ENCODE data around the gene PSMD12. TPM values are rescaled to one million over a fixed set of nuclear protein-coding genes. Genes with fewer than 3 reads are reported as not detected.
A peak's percentile ranks its signal among the peaks of the same experiment; 100 is the strongest.

Gene PSMD12
- total and polyA plus RNA-seq, 9 of the 15 experiments (the other 6 are each of a cell fraction or from before 2014, with no cell fraction given), result 36.6 to 150 (median 65.5) TPM

DNA sequence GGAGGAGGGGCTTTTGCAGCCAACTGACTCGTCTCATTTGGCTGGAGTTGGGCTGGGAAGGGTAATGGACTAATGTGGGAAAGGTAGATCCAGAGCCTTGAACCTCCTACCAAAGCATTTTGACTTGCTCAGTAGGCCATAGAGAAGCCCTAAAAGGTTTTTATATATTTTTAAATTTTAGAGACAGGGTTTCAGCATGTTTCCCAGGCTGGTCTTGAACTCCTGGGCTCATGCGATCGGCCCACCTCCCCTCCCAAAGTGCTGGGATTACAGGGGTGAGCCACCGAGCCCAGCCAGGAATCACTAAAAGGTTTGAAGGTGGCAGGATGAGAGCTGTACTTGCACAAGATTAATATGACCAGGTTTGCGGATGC, 8.7 kb upstream of the PSMD12 start:
- Histone ChIP-seq H3K9me3 (replicated peaks; ENCODE audit: control insufficient read depth, insufficient read depth, low read depth, low read length) (peaks cover 6% of the 10 kb centered on the region; the same call in 1 of the 2 replicates), H3K79me2 (ENCODE audit: control insufficient read depth, insufficient read depth, low read length) (no peaks in the 10 kb centered on the region), H3K36me3 (ENCODE audit: control insufficient read depth, insufficient read depth, low read length) (no peaks in the 10 kb centered on the region), H3K27ac (ENCODE audit: extremely low read depth, low read depth, low read length) (peak overlapping the region; percentile 36; the same call in 1 of the 3 replicates), H3K9ac (ENCODE audit: insufficient read depth in 1 of 2, low read depth in 2 of 2, low read length in 2 of 2) (peak overlapping the region in 1 of 2 experiments; percentile 61; a peak in 1 of 4 replicates), H4K20me1 (replicated peaks; ENCODE audit: control insufficient read depth, insufficient read depth, low read length) (0 out of 2 replicates have a peak, but pooled peaks cover 8% of the 10 kb centered on the region), H3K9me1 (ENCODE audit: control insufficient read depth, insufficient read depth, low read length) (no peaks in the 10 kb centered on the region), H3K4me2 (ENCODE audit: insufficient read depth, low read length) (peak overlapping the region; percentile 67), H2AFZ (ENCODE audit: low read depth, low read length) (peak overlapping the region; percentile 76; the same call in 1 of the 2 replicates), H3K4me1 (replicated peaks in 1 of 2; ENCODE audit: control insufficient read depth in 2 of 2, insufficient read depth in 2 of 2, low read length in 2 of 2) (peaks cover 18 to 49% of the 10 kb centered on the region in 2 experiments; a peak in 4 of 5 replicates), H3K27me3 (ENCODE audit: control insufficient read depth in 2 of 2, insufficient read depth in 2 of 2, low read length in 2 of 2) (peaks cover 9 to 10% of the 10 kb centered on the region in 2 experiments; a peak in 3 of 5 replicates), H3K4me3 (no peak overlapping the region)
- no peak for DNase-seq (ENCODE audit: extremely low read depth in 1 of 4, low spot score in 3 of 4)
- TF ChIP-seq ZNF589 (CRISPR knock-in tag; IDR thresholded peaks at IDR 0.05; ENCODE audit: low read depth), result no peak
- no peak for TF ChIP-seq GTF2F1 (IDR thresholded peaks at IDR 0.05; ENCODE audit: low read depth, low read length)
- no peak for TF ChIP-seq CCNT2 (IDR thresholded peaks at IDR 0.05; ENCODE audit: borderline replicate concordance, extremely low read depth, insufficient read length, low read depth, low read length)
- TF ChIP-seq SP1 (CRISPR knock-in tag; IDR thresholded peaks at IDR 0.05), result no peak
- no peak for TF ChIP-seq MTA3 (IDR thresholded peaks at IDR 0.05; ENCODE audit: borderline replicate concordance)
- no peak for TF ChIP-seq MITF (IDR thresholded peaks at IDR 0.05)
- no peak for TF ChIP-seq LCOR (CRISPR knock-in tag; IDR thresholded peaks at IDR 0.05)
- TF ChIP-seq VEZF1 (CRISPR knock-in tag; IDR thresholded peaks at IDR 0.05), result no peak
- TF ChIP-seq, protein P1, sequence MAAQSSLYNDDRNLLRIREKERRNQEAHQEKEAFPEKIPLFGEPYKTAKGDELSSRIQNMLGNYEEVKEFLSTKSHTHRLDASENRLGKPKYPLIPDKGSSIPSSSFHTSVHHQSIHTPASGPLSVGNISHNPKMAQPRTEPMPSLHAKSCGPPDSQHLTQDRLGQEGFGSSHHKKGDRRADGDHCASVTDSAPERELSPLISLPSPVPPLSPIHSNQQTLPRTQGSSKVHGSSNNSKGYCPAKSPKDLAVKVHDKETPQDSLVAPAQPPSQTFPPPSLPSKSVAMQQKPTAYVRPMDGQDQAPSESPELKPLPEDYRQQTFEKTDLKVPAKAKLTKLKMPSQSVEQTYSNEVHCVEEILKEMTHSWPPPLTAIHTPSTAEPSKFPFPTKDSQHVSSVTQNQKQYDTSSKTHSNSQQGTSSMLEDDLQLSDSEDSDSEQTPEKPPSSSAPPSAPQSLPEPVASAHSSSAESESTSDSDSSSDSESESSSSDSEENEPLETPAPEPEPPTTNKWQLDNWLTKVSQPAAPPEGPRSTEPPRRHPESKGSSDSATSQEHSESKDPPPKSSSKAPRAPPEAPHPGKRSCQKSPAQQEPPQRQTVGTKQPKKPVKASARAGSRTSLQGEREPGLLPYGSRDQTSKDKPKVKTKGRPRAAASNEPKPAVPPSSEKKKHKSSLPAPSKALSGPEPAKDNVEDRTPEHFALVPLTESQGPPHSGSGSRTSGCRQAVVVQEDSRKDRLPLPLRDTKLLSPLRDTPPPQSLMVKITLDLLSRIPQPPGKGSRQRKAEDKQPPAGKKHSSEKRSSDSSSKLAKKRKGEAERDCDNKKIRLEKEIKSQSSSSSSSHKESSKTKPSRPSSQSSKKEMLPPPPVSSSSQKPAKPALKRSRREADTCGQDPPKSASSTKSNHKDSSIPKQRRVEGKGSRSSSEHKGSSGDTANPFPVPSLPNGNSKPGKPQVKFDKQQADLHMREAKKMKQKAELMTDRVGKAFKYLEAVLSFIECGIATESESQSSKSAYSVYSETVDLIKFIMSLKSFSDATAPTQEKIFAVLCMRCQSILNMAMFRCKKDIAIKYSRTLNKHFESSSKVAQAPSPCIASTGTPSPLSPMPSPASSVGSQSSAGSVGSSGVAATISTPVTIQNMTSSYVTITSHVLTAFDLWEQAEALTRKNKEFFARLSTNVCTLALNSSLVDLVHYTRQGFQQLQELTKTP (IDR thresholded peaks at IDR 0.05; ENCODE audit: low read depth in 1 of 2, partially characterized antibody in 2 of 2), result no peak
- no peak for TF ChIP-seq GABPA (tag; conservative IDR thresholded peaks at IDR 0.05; ENCODE audit: low read depth)
- no peak for TF ChIP-seq NFYB (IDR thresholded peaks at IDR 0.05; ENCODE audit: extremely low read depth, insufficient read length)
- TF ChIP-seq PHF20 (IDR thresholded peaks at IDR 0.05; ENCODE audit: partially characterized antibody), result no peak
- no peak for TF ChIP-seq ESRRB (CRISPR knock-in tag; IDR thresholded peaks at IDR 0.05; ENCODE audit: borderline replicate concordance)
- no peak for TF ChIP-seq ZNF263 (CRISPR knock-in tag; IDR thresholded peaks at IDR 0.05; ENCODE audit: borderline replicate concordance)
- in situ Hi-C loops (cut with MboI), result loop anchor here (25.0 kb wide), 1 partner anchor 312 kb away; no protein-coding TSS in a partner anchor
- intact Hi-C loops (cut with micrococcal nuclease), result loop anchor here (5.0 kb wide), 3 partner anchors 102 to 312 kb away; no protein-coding TSS in a partner anchor
- ChIA-PET CTCF (ENCODE audit: low intra/inter-chr PET ratio) (interaction anchor here (1.5 kb wide), 1 partner anchor 100 kb away, joined by 3 read pairs; no protein-coding TSS in a partner anchor), POLR2A (no interaction called here)
- BruUV-seq (replicated peaks), result no TSS peak
- WGBS (ENCODE audit: insufficient coverage, low coverage, missing lambda C conversion rate), result 41% methylated on average over 5 of the region's 5 CpGs
- no peak for ATAC-seq
- FAIRE-seq, result no peak

Data from K562 (cell line).